ENCODE results near the gene CELF3. TPM values are rescaled to one million over a fixed set of nuclear protein-coding genes. Genes with fewer than 3 reads are reported as not detected.
"Not testable (repeated sequence)": the region's sequence is repeated elsewhere in the genome, so short reads cannot be mapped to it uniquely, and the experiment has no call there.

The CELF3 gene
- total and polyA plus RNA-seq, 2 donors: 0.37 to 0.47 TPM

GRCh38 chr1:151703813-151704212 is 12.8 kb downstream of the CELF3 start:
- WGBS: 70% methylated on average over 17 of the region's 17 CpGs
- H3K4me1 ChIP-seq (ENCODE audit: insufficient read depth): no peaks in the 10 kb centered on the region

GRCh38 chr1:151702936-151703335 is 13.7 kb downstream of the CELF3 start:
- H3K4me1 ChIP-seq (ENCODE audit: insufficient read depth): no peaks in the 10 kb centered on the region
- H3K27ac ChIP-seq (ENCODE audit: low read depth): no peak overlapping the region
- WGBS: 38% methylated on average over 8 of the region's 8 CpGs
- no peak overlapping the region for H3K4me3 ChIP-seq (ENCODE audit: low read depth, low read length)
- DNase-seq (ENCODE audit: extremely low spot score): no peak
- H3K36me3 ChIP-seq (ENCODE audit: insufficient read depth): no peaks in the 10 kb centered on the region

More at GRCh38 chr1:151703813-151704212, 12.8 kb downstream of the CELF3 start:
- DNase-seq (ENCODE audit: extremely low spot score): no peak
- Histone ChIP-seq H3K27ac (ENCODE audit: low read depth) (no peak overlapping the region), H3K36me3 (ENCODE audit: insufficient read depth) (no peaks in the 10 kb centered on the region), H3K4me3 (ENCODE audit: low read depth, low read length) (no peak overlapping the region)

GRCh38 chr1:151701515-151701914 is 15.1 kb downstream of the CELF3 start:
- H3K27ac ChIP-seq (ENCODE audit: low read depth): no peak overlapping the region
- WGBS: 97% methylated on average over 5 of the region's 5 CpGs
- no peaks in the 10 kb centered on the region for H3K4me1 ChIP-seq (ENCODE audit: insufficient read depth)
- no peaks in the 10 kb centered on the region for H3K36me3 ChIP-seq (ENCODE audit: insufficient read depth)
- H3K4me3 ChIP-seq (ENCODE audit: low read depth, low read length): no peak overlapping the region
- no peak for DNase-seq (ENCODE audit: extremely low spot score)

- no peak for DNase-seq (ENCODE audit: extremely low spot score)
- H3K36me3 ChIP-seq (ENCODE audit: insufficient read depth): no peaks in the 10 kb centered on the region
Measured at GRCh38 chr1:151693057-151693651, 23.4 kb downstream of the CELF3 start.

GRCh38 chr1:151692226-151692625 is 24.4 kb downstream of the CELF3 start:
- H3K36me3 ChIP-seq (ENCODE audit: insufficient read depth): peaks cover 2% of the 10 kb centered on the region
- no peak overlapping the region for H3K27ac ChIP-seq (ENCODE audit: low read depth)
- no peak overlapping the region for H3K4me3 ChIP-seq (ENCODE audit: low read depth, low read length)
- WGBS: 80% methylated on average over 3 of the region's 3 CpGs
- no peak for DNase-seq (ENCODE audit: extremely low spot score)
- no peaks in the 10 kb centered on the region for H3K4me1 ChIP-seq (ENCODE audit: insufficient read depth)

More at GRCh38 chr1:151693057-151693651, 23.4 kb downstream of the CELF3 start:
- no peak overlapping the region for H3K4me3 ChIP-seq (ENCODE audit: low read depth, low read length)
- 72% methylated on average over 4 of the region's 4 CpGs for WGBS
- no peak overlapping the region for H3K27ac ChIP-seq (ENCODE audit: low read depth)
- H3K4me1 ChIP-seq (ENCODE audit: insufficient read depth): no peaks in the 10 kb centered on the region

GRCh38 chr1:151689494-151689893 is 27.1 kb downstream of the CELF3 start:
- DNase-seq (ENCODE audit: extremely low spot score): no peak
- Histone ChIP-seq H3K36me3 (ENCODE audit: insufficient read depth) (peaks cover 2% of the 10 kb centered on the region), H3K27ac (ENCODE audit: low read depth) (no peak overlapping the region), H3K4me3 (ENCODE audit: low read depth, low read length) (no peak overlapping the region), H3K4me1 (ENCODE audit: insufficient read depth) (no peaks in the 10 kb centered on the region)
- 72% methylated on average over 4 of the region's 4 CpGs for WGBS

- WGBS: 90% methylated on average over 2 of the region's 2 CpGs
- Histone ChIP-seq H3K4me3 (ENCODE audit: low read depth, low read length) (no peak overlapping the region), H3K36me3 (ENCODE audit: insufficient read depth) (peaks cover 4% of the 10 kb centered on the region), H3K27ac (ENCODE audit: low read depth) (no peak overlapping the region), H3K4me1 (ENCODE audit: insufficient read depth) (no peaks in the 10 kb centered on the region)
- no peak for DNase-seq (ENCODE audit: extremely low spot score)
Measured at GRCh38 chr1:151686561-151686960, 30.0 kb downstream of the CELF3 start.

GRCh38 chr1:151684128-151684527 is 32.5 kb downstream of the CELF3 start:
- H3K27ac ChIP-seq (ENCODE audit: low read depth): no peak overlapping the region
- H3K4me3 ChIP-seq (ENCODE audit: low read depth, low read length): no peak overlapping the region
- no peaks in the 10 kb centered on the region for H3K4me1 ChIP-seq (ENCODE audit: insufficient read depth)
- 95% methylated on average over 2 of the region's 2 CpGs for WGBS
- DNase-seq (ENCODE audit: extremely low spot score): no peak
- peaks cover 5% of the 10 kb centered on the region for H3K36me3 ChIP-seq (ENCODE audit: insufficient read depth)

- DNase-seq (ENCODE audit: extremely low spot score); H3K27ac ChIP-seq (ENCODE audit: low read depth); H3K4me1 ChIP-seq (ENCODE audit: insufficient read depth); H3K4me3 ChIP-seq (ENCODE audit: low read depth, low read length); H3K36me3 ChIP-seq (ENCODE audit: insufficient read depth): not testable (repeated sequence)
- WGBS: 95% methylated on average over 7 of the region's 7 CpGs
Measured at GRCh38 chr1:151682901-151683300, 33.7 kb downstream of the CELF3 start.

GRCh38 chr1:151681923-151682322 is 34.7 kb downstream of the CELF3 start:
- DNase-seq (ENCODE audit: extremely low spot score): no peak
- 79% methylated on average over 2 of the region's 2 CpGs for WGBS
- Histone ChIP-seq H3K4me1 (ENCODE audit: insufficient read depth) (no peaks in the 10 kb centered on the region), H3K4me3 (ENCODE audit: low read depth, low read length) (no peak overlapping the region), H3K36me3 (ENCODE audit: insufficient read depth) (peaks cover 6% of the 10 kb centered on the region), H3K27ac (ENCODE audit: low read depth) (no peak overlapping the region)

- H3K36me3 ChIP-seq (ENCODE audit: insufficient read depth): peaks cover 6% of the 10 kb centered on the region
- no peaks in the 10 kb centered on the region for H3K4me1 ChIP-seq (ENCODE audit: insufficient read depth)
- no peak for DNase-seq (ENCODE audit: extremely low spot score)
- no peak overlapping the region for H3K27ac ChIP-seq (ENCODE audit: low read depth)
- H3K4me3 ChIP-seq (ENCODE audit: low read depth, low read length): no peak overlapping the region
- 21% methylated on average over 3 of the region's 3 CpGs for WGBS
Measured at GRCh38 chr1:151680826-151681225, 35.8 kb downstream of the CELF3 start.

GRCh38 chr1:151680391-151680790 is 36.2 kb downstream of the CELF3 start:
- Histone ChIP-seq H3K4me3 (ENCODE audit: low read depth, low read length) (no peak overlapping the region), H3K27ac (ENCODE audit: low read depth) (no peak overlapping the region), H3K4me1 (ENCODE audit: insufficient read depth) (no peaks in the 10 kb centered on the region), H3K36me3 (ENCODE audit: insufficient read depth) (peaks cover 6% of the 10 kb centered on the region)
- DNase-seq (ENCODE audit: extremely low spot score): no peak
- WGBS: 76% methylated on average over 4 of the region's 4 CpGs

- DNase-seq (ENCODE audit: extremely low spot score): no peak
- WGBS: 76% methylated on average over 1 of the region's 1 CpG
- H3K4me1 ChIP-seq (ENCODE audit: insufficient read depth): no peaks in the 10 kb centered on the region
- peaks cover 3% of the 10 kb centered on the region for H3K36me3 ChIP-seq (ENCODE audit: insufficient read depth)
- no peak overlapping the region for H3K4me3 ChIP-seq (ENCODE audit: low read depth, low read length)
- H3K27ac ChIP-seq (ENCODE audit: low read depth): no peak overlapping the region
Measured at GRCh38 chr1:151673407-151673806, 43.2 kb downstream of the CELF3 start.

- not testable (repeated sequence) for H3K4me1 ChIP-seq (ENCODE audit: insufficient read depth); DNase-seq (ENCODE audit: extremely low spot score); H3K36me3 ChIP-seq (ENCODE audit: insufficient read depth); H3K4me3 ChIP-seq (ENCODE audit: low read depth, low read length); H3K27ac ChIP-seq (ENCODE audit: low read depth)
- WGBS: 80% methylated on average over 2 of the region's 2 CpGs
Measured at GRCh38 chr1:151670036-151670675, 46.4 kb downstream of the CELF3 start.
